Fibroblast of lung (primary cell): ENCODE data around the gene GABRG3. TPM values are rescaled to one million over a fixed set of nuclear protein-coding genes. Genes with fewer than 3 reads are reported as not detected.

Source experiments
- DNase-seq, 2 donors: peaks; one replicate each; pipeline versions ENCODE4 v3.0.0 to v3.0.0-alpha.2; 2010; ENCODE audit warnings: low read depth in 2 of 2
- H2AFZ ChIP-seq: 2 replicates; pipeline ENCODE4 v1.5.1; 2012; ENCODE audit warnings: low read length, control low read depth, inconsistent platforms
- H3K27ac ChIP-seq: 2 replicates; pipeline ENCODE4 v1.5.1; 2011; ENCODE audit warnings: low read length, control low read depth; ENCODE audit not compliant: insufficient read depth
- H3K27me3 ChIP-seq: 2 replicates; pipeline ENCODE4 v1.5.1; 2011; ENCODE audit warnings: mild to moderate bottlenecking, low read length; ENCODE audit not compliant: control insufficient read depth, insufficient read depth
- H3K36me3 ChIP-seq: 2 replicates; pipeline ENCODE4 v1.5.1; 2011; ENCODE audit warnings: low read length; ENCODE audit not compliant: control insufficient read depth, insufficient read depth
- H3K4me1 ChIP-seq: 2 replicates; pipeline ENCODE4 v1.5.1; 2011; ENCODE audit warnings: low read length; ENCODE audit not compliant: control insufficient read depth, insufficient read depth; ENCODE audit errors: extremely low read depth
- H3K4me2 ChIP-seq: 2 replicates; pipeline ENCODE4 v1.5.1; 2011; ENCODE audit warnings: low read length, control low read depth; ENCODE audit not compliant: insufficient read depth; ENCODE audit errors: extremely low read depth
- H3K4me3 ChIP-seq, 4 experiments: fragments of 200-600 bp in 1 of 4; sonication (generic) in 1 of 4; replicated peaks in 1 of 4; 2 replicates each; pipeline ENCODE4 v1.5.1; 2011 to 2016; ENCODE audit warnings: low read length in 4 of 4, low read depth in 3 of 4, mild to moderate bottlenecking in 3 of 4, control low read depth in 2 of 4, inconsistent platforms in 1 of 4, mixed read lengths in 1 of 4; ENCODE audit not compliant: insufficient read depth in 1 of 4; ENCODE audit errors: control extremely low read depth in 1 of 4
- H3K79me2 ChIP-seq: 2 replicates; pipeline ENCODE4 v1.5.1; 2012; ENCODE audit warnings: mild to moderate bottlenecking, low read length, inconsistent platforms; ENCODE audit not compliant: control insufficient read depth, insufficient read depth
- H3K9ac ChIP-seq: 2 replicates; pipeline ENCODE4 v1.5.1; 2011; ENCODE audit warnings: mild to moderate bottlenecking, low read length, control low read depth; ENCODE audit not compliant: insufficient read depth
- H3K9me3 ChIP-seq: 2 replicates; pipeline ENCODE4 v1.5.1; 2012; ENCODE audit warnings: low read depth, low read length; ENCODE audit not compliant: control insufficient read depth, insufficient read depth
- H4K20me1 ChIP-seq: 2 replicates; pipeline ENCODE4 v1.5.1; 2011; ENCODE audit warnings: low read length; ENCODE audit not compliant: control insufficient read depth, insufficient read depth; ENCODE audit errors: extremely low read depth
- EZH2 ChIP-seq: IDR thresholded peaks from 2 replicates; pipeline ENCODE4 v1.5.1; 2012; ENCODE audit warnings: low read length, control low read depth, mild to moderate bottlenecking; ENCODE audit errors: missing control alignments
- polyA plus RNA-seq, 2 donors: library from polyadenylated mRNA; depleted of rRNA in 1 of 2; stranded (reverse) in 1 of 2; unstranded in 1 of 2; fragments of >200 nt; gene quantifications; 2 replicates each; pipeline ENCODE4 v1.2.1, GENCODE V29; 2011 to 2012; ENCODE audit warnings: missing spikeins in 1 of 2
- total RNA-seq: library from RNA; depleted of rRNA; stranded (reverse); fragments of >200 nt; gene quantifications from 2 replicates; pipeline ENCODE4 v1.2.1, GENCODE V29; 2014
- TF ChIP-seq, protein P1 (sequence below), 2 donors: IDR thresholded peaks in 1 of 2; conservative IDR thresholded peaks in 1 of 2; 1 replicate in 1 of 2; 2 replicates in 1 of 2; pipeline ENCODE4 v1.5.1; 2011 to 2012; ENCODE audit warnings: low read length in 2 of 2, control low read depth in 1 of 2, inconsistent platforms in 1 of 2, low read depth in 1 of 2, mild to moderate bottlenecking in 1 of 2

The GABRG3 gene
- total and polyA plus RNA-seq, 2 donors (not counting 1 experiment from before 2014, with no cell fraction given): not detected

- H3K9me3 ChIP-seq: no peaks in the 10 kb centered on the region
- H3K27me3 ChIP-seq: no peaks in the 10 kb centered on the region
- H3K4me3 ChIP-seq: no peak overlapping the region
- H4K20me1 ChIP-seq: no peaks in the 10 kb centered on the region
- H3K9ac ChIP-seq: no peak overlapping the region
- no peak overlapping the region for H3K4me2 ChIP-seq
- no peaks in the 10 kb centered on the region for H3K36me3 ChIP-seq
- no peaks in the 10 kb centered on the region for H3K79me2 ChIP-seq
- no peaks in the 10 kb centered on the region for H3K4me1 ChIP-seq
- H2AFZ ChIP-seq: no peak overlapping the region
- TF ChIP-seq EZH2: no peak
- TF ChIP-seq, protein P1, sequence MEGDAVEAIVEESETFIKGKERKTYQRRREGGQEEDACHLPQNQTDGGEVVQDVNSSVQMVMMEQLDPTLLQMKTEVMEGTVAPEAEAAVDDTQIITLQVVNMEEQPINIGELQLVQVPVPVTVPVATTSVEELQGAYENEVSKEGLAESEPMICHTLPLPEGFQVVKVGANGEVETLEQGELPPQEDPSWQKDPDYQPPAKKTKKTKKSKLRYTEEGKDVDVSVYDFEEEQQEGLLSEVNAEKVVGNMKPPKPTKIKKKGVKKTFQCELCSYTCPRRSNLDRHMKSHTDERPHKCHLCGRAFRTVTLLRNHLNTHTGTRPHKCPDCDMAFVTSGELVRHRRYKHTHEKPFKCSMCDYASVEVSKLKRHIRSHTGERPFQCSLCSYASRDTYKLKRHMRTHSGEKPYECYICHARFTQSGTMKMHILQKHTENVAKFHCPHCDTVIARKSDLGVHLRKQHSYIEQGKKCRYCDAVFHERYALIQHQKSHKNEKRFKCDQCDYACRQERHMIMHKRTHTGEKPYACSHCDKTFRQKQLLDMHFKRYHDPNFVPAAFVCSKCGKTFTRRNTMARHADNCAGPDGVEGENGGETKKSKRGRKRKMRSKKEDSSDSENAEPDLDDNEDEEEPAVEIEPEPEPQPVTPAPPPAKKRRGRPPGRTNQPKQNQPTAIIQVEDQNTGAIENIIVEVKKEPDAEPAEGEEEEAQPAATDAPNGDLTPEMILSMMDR (conservative IDR thresholded peaks at IDR 0.05 in 1 of 2, IDR thresholded peaks at IDR 0.05 in 1 of 2; ENCODE audit: low read depth in 1 of 2, low read length in 2 of 2): no peak
- no peak for DNase-seq
- H3K27ac ChIP-seq: no peak overlapping the region
These were observed 352.8 kb downstream of the GABRG3 start for GRCh38 chr15:27323801-27324200.

GRCh38 chr15:27324886-27325615 is 354.1 kb downstream of the GABRG3 start:
- TF ChIP-seq, protein P1 (conservative IDR thresholded peaks at IDR 0.05 in 1 of 2, IDR thresholded peaks at IDR 0.05 in 1 of 2; ENCODE audit: low read depth in 1 of 2, low read length in 2 of 2): no peak
- TF ChIP-seq EZH2: no peak
- no peaks in the 10 kb centered on the region for H3K9me3 ChIP-seq

GRCh38 chr15:27327467-27328025 is 356.6 kb downstream of the GABRG3 start:
- Histone ChIP-seq H3K4me2 (no peak overlapping the region), H3K27ac (no peak overlapping the region), H3K9me3 (no peaks in the 10 kb centered on the region), H4K20me1 (no peaks in the 10 kb centered on the region), H2AFZ (no peak overlapping the region), H3K36me3 (no peaks in the 10 kb centered on the region), H3K4me1 (no peaks in the 10 kb centered on the region), H3K4me3 (no peak overlapping the region), H3K27me3 (no peaks in the 10 kb centered on the region), H3K9ac (no peak overlapping the region), H3K79me2 (no peaks in the 10 kb centered on the region)
- TF ChIP-seq EZH2: no peak
- TF ChIP-seq, protein P1 (conservative IDR thresholded peaks at IDR 0.05 in 1 of 2, IDR thresholded peaks at IDR 0.05 in 1 of 2; ENCODE audit: low read depth in 1 of 2, low read length in 2 of 2): no peak
- no peak for DNase-seq

More at GRCh38 chr15:27324886-27325615, 354.1 kb downstream of the GABRG3 start:
- no peak overlapping the region for H2AFZ ChIP-seq
- H3K9ac ChIP-seq: no peak overlapping the region
- H3K4me3 ChIP-seq: no peak overlapping the region
- H3K27ac ChIP-seq: no peak overlapping the region
- H4K20me1 ChIP-seq: no peaks in the 10 kb centered on the region
- H3K79me2 ChIP-seq: no peaks in the 10 kb centered on the region
- H3K36me3 ChIP-seq: no peaks in the 10 kb centered on the region
- no peak for DNase-seq
- no peak overlapping the region for H3K4me2 ChIP-seq
- H3K4me1 ChIP-seq: no peaks in the 10 kb centered on the region
- no peaks in the 10 kb centered on the region for H3K27me3 ChIP-seq
